CD14-positive monocyte (primary cell): ENCODE results near the gene CBX4. TPM values are rescaled to one million over a fixed set of nuclear protein-coding genes. Genes with fewer than 3 reads are reported as not detected.

Experiments used
- DNase-seq, 3 donors: peaks; one replicate each; pipeline ENCODE4 v3.0.0-alpha.2; 2011 to 2022
- H2AFZ ChIP-seq: 2 replicates; pipeline ENCODE4 v1.6.0; 2012; ENCODE audit warnings: mild to moderate bottlenecking, low read depth, low read length, inconsistent platforms; ENCODE audit not compliant: insufficient read depth, poor library complexity, severe bottlenecking
- H3K27ac ChIP-seq, 2 donors: 1 replicate in 1 of 2; 2 replicates in 1 of 2; pipeline ENCODE4 v1.5.1; 2012 to 2013; ENCODE audit warnings: low read length in 2 of 2, control low read depth in 1 of 2, inconsistent platforms in 1 of 2, low read depth in 1 of 2, mild to moderate bottlenecking in 1 of 2
- H3K27me3 ChIP-seq, 2 donors: one replicate each; pipeline versions ENCODE4 v1.6.0 to v1.6.1; 2011 to 2013; ENCODE audit warnings: low read length in 2 of 2; ENCODE audit not compliant: control insufficient read depth in 2 of 2, insufficient read depth in 2 of 2
- H3K36me3 ChIP-seq, 2 donors: replicated peaks in 1 of 2; 1 replicate in 1 of 2; 2 replicates in 1 of 2; pipeline versions ENCODE4 v1.5.1 to v1.6.1; 2012 to 2013; ENCODE audit warnings: low read length in 2 of 2, control low read depth in 1 of 2, inconsistent platforms in 1 of 2, mild to moderate bottlenecking in 1 of 2; ENCODE audit not compliant: insufficient read depth in 2 of 2, control insufficient read depth in 1 of 2
- H3K4me1 ChIP-seq, 2 donors: 1 replicate in 1 of 2; 2 replicates in 1 of 2; pipeline versions ENCODE4 v1.5.1 to v1.6.1; 2012 to 2013; ENCODE audit warnings: low read length in 2 of 2, control low read depth in 1 of 2, inconsistent platforms in 1 of 2, mild to moderate bottlenecking in 1 of 2, moderate library complexity in 1 of 2; ENCODE audit not compliant: insufficient read depth in 2 of 2, control insufficient read depth in 1 of 2
- H3K4me2 ChIP-seq: replicated peaks from 2 replicates; pipeline ENCODE3; 2012; ENCODE audit warnings: low read length, moderate library complexity, mild to moderate bottlenecking; ENCODE audit not compliant: poor library complexity, severe bottlenecking; ENCODE audit errors: extremely low read depth
- H3K4me3 ChIP-seq, 3 experiments: fragments of 200-600 bp in 1 of 3; sonication (generic) in 1 of 3; replicated peaks in 1 of 3; 1 replicate in 2 of 3; 2 replicates in 1 of 3; pipeline ENCODE4 v1.5.1; 2011 to 2013; ENCODE audit warnings: low read length in 3 of 3, mild to moderate bottlenecking in 3 of 3, control low read depth in 2 of 3, low read depth in 2 of 3, inconsistent platforms in 1 of 3, moderate library complexity in 1 of 3
- H3K79me2 ChIP-seq: 2 replicates; pipeline ENCODE4 v1.6.0; 2012; ENCODE audit warnings: mild to moderate bottlenecking, control low read depth, inconsistent platforms, low read length, moderate library complexity; ENCODE audit not compliant: insufficient read depth
- H3K9ac ChIP-seq: 2 replicates; pipeline ENCODE4 v1.6.0; 2017; ENCODE audit warnings: low read length, mild to moderate bottlenecking; ENCODE audit not compliant: insufficient read depth, poor library complexity, severe bottlenecking
- H3K9me3 ChIP-seq, 2 donors: replicated peaks in 1 of 2; 1 replicate in 1 of 2; 2 replicates in 1 of 2; pipeline versions ENCODE4 v1.5.1 to v1.6.1; 2012 to 2013; ENCODE audit warnings: low read length in 2 of 2, control low read depth in 1 of 2; ENCODE audit not compliant: control insufficient read depth in 1 of 2, insufficient read depth in 1 of 2
- H4K20me1 ChIP-seq: 2 replicates; pipeline ENCODE4 v1.6.0; 2012; ENCODE audit warnings: mild to moderate bottlenecking, low read length, control low read depth, moderate library complexity; ENCODE audit not compliant: insufficient read depth
- H3K27ac Mint-ChIP-seq, 7 donors: one replicate each; pipeline ENCODE4 v1.8.0; 2020; ENCODE audit warnings: mild to moderate bottlenecking in 7 of 7, mixed read lengths in 7 of 7, moderate library complexity in 6 of 7, inconsistent platforms in 2 of 7
- H3K27me3 Mint-ChIP-seq, 3 donors: one replicate each; pipeline ENCODE4 v1.8.0; 2021 to 2022; ENCODE audit warnings: low read depth in 3 of 3, mild to moderate bottlenecking in 3 of 3, mixed read lengths in 3 of 3, moderate library complexity in 3 of 3, inconsistent platforms in 1 of 3
- H3K36me3 Mint-ChIP-seq, 2 donors: one replicate each; pipeline ENCODE4 v1.8.0; 2020; ENCODE audit warnings: mixed read lengths in 2 of 2, inconsistent platforms in 1 of 2, mild to moderate bottlenecking in 1 of 2
- H3K4me1 Mint-ChIP-seq: one replicate; pipeline ENCODE4 v1.8.0; 2020; ENCODE audit warnings: mild to moderate bottlenecking, mixed read lengths
- H3K4me3 Mint-ChIP-seq, 2 donors: one replicate each; pipeline ENCODE4 v1.8.0; 2020; ENCODE audit warnings: mild to moderate bottlenecking in 2 of 2, mixed read lengths in 2 of 2, moderate library complexity in 1 of 2
- H3K9me3 Mint-ChIP-seq, 7 donors: one replicate each; pipeline ENCODE4 v1.8.0; 2020 to 2022; ENCODE audit warnings: mixed read lengths in 7 of 7, mild to moderate bottlenecking in 6 of 7, moderate library complexity in 6 of 7, inconsistent platforms in 2 of 7
- CTCF ChIP-seq: fragments of 200-600 bp; IDR thresholded peaks from one replicate; pipeline ENCODE4 v1.8.0; 2022; ENCODE audit warnings: antibody characterized with exemption, mild to moderate bottlenecking
- WGBS: methylation state at CpG from one replicate; pipeline ENCODE4 v1.1.5; 2013; ENCODE audit warnings: missing lambda C conversion rate; ENCODE audit not compliant: insufficient coverage; 5-methylcytosine and 5-hydroxymethylcytosine counted together
- intact Hi-C, 2 donors: fragments of 100-400 bp; cut with micrococcal nuclease; formaldehyde crosslinking; loops; one replicate each; pipeline versions ENCODE4 v1.15.0 to v1.15.1; 2023
- polyA plus RNA-seq, 3 donors: library from polyadenylated mRNA; depleted of rRNA in 1 of 3; unstranded in 2 of 3; stranded (reverse) in 1 of 3; fragments of 300-500 nt in 2 of 3; fragments of >200 nt in 1 of 3; fragmentation: Illumina TruSeq in 2 of 3; gene quantifications; 1 replicate in 2 of 3; 2 replicates in 1 of 3; pipeline ENCODE4 v1.2.3, GENCODE V29; 2012 to 2021

CBX4 gene
- polyA plus RNA-seq, 3 donors, result 1.4 to 82.8 (median 3.6) TPM

DNA sequence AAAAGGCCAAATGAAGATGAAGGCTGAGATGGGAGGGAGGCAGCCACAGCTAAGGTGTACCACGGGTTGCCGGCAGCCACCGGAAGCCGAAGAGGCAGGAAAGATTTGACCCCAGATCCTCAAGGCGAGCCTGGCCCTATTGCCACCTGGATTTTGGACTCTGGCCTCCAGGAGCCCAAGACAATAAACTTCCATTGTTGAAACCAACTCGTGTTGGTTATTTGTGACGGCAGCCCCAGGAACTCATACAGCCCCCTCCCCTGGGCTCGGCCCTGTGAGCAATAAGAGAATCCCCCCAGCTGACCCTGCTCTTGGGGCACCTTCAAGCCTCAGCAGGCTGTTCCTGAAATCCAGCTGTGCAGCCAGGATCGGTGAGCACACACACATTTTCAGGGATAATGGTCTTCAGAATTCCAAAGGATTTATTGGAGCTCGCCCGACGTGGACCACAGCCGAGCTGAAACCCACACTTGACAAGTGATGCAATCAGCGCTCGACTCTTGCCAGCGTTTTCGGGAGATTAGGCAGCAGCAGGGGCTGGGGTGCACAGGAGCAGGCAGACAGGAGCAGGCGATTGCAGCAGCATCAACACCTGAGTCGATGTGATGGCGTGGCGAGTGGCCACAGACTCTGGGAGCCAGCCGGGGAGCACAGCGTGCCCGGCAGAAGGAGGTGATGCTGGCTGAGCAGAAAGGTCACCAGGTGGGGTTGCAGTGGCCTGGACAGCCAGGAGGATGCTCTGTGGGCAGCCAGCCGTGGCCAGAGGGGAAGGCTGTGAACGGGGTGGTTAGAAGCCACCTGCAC, 22.4 kb upstream of the CBX4 start:
- TF ChIP-seq CTCF, result no peak
- Histone ChIP-seq H3K4me2 (no peak overlapping the region), H4K20me1 (no peaks in the 10 kb centered on the region), H3K36me3 (no peaks in the 10 kb centered on the region), H3K27ac (no peak overlapping the region), H3K79me2 (no peaks in the 10 kb centered on the region), H3K4me1 (no peaks in the 10 kb centered on the region), H2AFZ (no peak overlapping the region), H3K4me3 (no peak overlapping the region), H3K9me3 (no peaks in the 10 kb centered on the region), H3K9ac (no peak overlapping the region), H3K27me3 (peaks cover 0 to 2% of the 10 kb centered on the region in 2 donors)
- Mint-ChIP-seq H3K36me3 (no peaks in the 10 kb centered on the region), H3K4me3 (no peak overlapping the region), H3K27ac (peak overlapping the region in 1 of 7 donors; percentile 42), H3K9me3 (no peaks in the 10 kb centered on the region), H3K4me1 (peaks cover under 1% of the 10 kb centered on the region), H3K27me3 (peaks cover 18 to 40% (median 30%) of the 10 kb centered on the region in 3 donors)
- WGBS, result 79% methylated on average over 26 of the region's 26 CpGs
- no peak for DNase-seq
- intact Hi-C loops, result no loop called here

DNA sequence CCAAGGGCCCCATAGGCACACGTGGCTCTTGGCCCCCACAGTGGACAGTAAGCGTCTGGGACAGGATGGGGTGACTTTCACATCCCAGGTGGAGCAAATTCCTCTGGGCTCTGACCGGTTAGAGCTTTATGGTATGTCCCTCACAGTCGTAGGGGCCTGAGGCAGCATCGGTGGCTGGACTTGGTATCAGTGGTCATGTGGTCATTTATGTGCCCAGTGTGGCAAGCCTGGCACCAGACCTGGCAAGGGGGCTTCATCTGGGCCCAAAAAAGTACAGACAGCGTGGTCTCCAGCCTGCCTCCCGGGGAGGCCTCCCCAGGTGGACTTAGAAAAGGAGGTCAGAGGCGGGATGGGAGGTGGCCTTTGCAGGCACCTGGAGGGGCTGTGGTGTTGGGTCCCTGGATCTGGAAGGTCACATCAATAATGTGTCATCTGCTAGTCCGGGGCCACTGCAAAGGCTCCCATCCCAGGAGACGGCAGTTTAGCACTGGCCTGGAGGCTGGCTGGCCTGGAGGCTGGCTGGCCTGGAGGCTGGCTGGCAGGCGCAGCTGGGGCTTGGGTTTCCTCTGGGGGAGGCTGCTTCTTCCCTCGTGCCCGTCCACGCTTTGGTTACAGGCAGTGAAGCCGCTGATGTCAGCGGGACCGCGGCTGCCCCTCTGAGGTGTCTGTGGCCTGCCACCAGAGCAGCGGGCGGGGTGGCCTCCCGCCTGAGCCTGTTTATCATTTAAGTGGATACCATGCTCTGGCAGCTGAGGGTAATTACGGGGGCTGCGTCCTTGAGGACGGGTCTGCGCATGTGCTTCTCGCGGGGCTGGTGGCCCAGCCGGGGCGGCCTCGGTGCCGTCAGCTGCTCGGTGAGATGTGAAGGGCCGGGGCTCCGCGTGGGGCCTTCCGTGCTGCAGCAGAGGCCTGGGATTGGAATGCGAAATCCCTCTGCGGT, 20.7 kb upstream of the CBX4 start:
- H3K36me3 ChIP-seq, result no peaks in the 10 kb centered on the region
- no peak overlapping the region for H3K4me3 ChIP-seq
- H3K4me1 ChIP-seq, result no peaks in the 10 kb centered on the region
- no peak for DNase-seq
- H3K4me3 Mint-ChIP-seq, result no peak overlapping the region
- no peaks in the 10 kb centered on the region for H3K9me3 ChIP-seq
- no peak overlapping the region for H2AFZ ChIP-seq
- H3K27ac ChIP-seq, result no peak overlapping the region
- H3K4me1 Mint-ChIP-seq, result no peaks in the 10 kb centered on the region
- WGBS, result 89% methylated on average over 38 of the region's 38 CpGs
- no peak overlapping the region for H3K27ac Mint-ChIP-seq
- H3K9ac ChIP-seq, result no peak overlapping the region
- H3K27me3 Mint-ChIP-seq, result peaks cover 12 to 30% (median 26%) of the 10 kb centered on the region in 3 donors
- H3K79me2 ChIP-seq, result no peaks in the 10 kb centered on the region
- intact Hi-C loops, result no loop called here
- TF ChIP-seq CTCF, result no peak
- no peaks in the 10 kb centered on the region for H4K20me1 ChIP-seq
- H3K36me3 Mint-ChIP-seq, result no peaks in the 10 kb centered on the region
- no peak overlapping the region for H3K4me2 ChIP-seq
- H3K9me3 Mint-ChIP-seq, result peaks cover 0 to 2% (median 0%) of the 10 kb centered on the region in 7 donors
- H3K27me3 ChIP-seq, result peaks cover 0 to 2% of the 10 kb centered on the region in 2 donors
